ENCODE results near the gene CHCHD6.

The CHCHD6 gene

DNA sequence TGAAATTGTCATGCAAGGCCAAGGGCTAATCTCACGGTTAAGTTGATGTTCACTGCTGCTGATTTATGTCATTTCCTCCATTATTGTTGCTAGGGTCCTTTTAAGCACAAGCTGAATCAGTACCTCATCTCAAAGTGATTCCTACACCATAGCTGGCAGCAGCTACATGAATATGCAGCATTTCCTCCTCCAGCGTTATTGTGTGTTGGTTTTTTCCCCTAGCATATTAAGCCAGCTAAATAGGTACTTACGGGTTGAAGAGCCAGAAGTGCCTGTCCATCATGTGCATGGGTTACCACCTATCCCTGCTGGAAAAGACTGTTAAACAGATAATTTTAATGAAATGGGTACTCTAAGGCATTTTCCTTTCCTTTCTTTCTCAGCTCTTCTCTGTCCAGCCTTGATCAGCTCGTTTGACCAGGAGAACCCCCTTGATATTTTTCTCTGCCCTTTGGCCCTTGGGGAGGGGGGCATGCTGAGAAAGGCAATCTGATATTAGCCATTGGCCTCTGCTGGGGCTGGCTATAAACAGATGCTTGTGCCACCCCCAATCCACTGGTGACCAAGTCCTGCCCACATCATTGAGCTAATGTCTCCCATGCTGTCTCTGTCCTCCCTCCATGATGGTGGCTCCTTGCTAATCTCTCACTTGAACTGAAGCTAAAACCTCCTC is 163.3 kb downstream of the CHCHD6 start:
- no peak for DNase-seq

DNA sequence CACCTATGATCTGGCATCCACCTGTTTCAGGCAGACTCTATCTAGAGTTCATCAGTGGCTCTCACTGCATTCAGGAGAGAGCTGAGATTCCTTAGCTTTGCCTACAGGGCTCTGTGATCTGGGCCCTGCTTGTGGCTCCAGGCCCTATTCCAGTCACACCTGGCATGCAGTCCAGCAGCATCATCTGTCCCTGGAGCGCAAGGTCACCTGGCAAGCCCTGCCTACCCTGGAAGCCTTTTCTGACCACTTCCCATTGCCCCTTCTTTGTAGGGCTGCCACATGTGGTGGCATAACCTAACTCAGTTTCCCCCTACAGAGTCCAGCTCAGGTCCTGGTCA is 163.8 kb downstream of the CHCHD6 start:
- DNase-seq, result no peak

DNA sequence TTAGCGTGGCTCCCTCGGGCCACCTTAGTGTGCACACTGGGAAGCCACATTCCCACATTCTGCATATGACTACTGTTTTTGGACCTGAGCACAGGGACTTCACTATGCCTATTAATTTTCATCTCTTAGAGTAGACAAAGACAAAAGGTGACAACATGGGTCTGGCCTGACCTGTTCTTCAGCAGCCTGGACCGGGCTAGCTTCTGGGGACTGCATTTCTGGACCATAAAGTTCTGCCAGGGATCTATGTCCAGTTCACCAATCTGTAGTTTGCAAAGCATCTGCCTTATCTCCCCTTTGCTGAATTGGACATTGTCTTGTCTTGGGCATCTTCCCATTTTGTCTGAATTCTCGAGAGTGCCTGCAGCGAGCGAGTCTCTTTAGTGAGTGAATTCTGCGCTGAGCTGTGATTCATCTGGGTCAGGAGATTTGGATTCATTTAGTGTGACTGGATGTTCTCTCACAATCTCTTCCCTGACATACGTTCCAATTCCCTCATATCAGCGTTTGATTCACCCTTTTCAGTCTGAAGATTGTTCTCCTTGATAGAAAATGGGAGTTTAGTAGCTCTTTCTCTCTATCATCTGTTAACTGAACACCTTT is 166.7 kb downstream of the CHCHD6 start:
- no peak for DNase-seq

DNA sequence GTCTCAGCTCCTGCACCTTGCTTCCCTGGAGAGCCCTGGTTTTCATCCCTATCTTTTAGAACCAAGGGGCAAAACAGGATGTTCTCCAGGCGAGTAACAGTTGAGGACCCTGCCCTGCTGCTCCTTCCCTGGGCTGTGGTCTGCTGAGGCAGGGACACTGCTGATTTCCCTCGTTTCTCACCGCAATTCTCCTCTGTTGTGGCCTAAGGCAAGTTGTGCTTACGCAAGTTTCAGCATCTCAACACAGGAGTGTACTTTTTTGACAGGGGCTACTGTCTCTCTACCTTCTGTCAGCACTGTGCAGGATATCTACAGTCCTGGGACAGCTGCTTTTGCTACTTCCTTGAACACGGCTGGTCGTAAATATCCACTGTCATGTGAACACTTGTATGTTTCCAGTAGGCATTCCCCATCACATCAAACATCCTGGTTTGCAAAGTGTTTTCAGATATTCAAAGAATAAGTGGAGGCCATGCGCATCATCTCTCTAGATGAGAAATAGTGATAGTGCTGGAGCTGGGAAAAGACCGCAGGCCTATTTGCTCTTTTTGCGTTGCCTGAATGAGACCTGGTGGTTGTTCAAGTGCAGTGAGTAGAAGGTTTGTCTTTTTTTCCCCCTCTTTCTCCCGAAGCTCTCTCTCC is 168.8 kb downstream of the CHCHD6 start:
- DNase-seq, result no peak

DNA sequence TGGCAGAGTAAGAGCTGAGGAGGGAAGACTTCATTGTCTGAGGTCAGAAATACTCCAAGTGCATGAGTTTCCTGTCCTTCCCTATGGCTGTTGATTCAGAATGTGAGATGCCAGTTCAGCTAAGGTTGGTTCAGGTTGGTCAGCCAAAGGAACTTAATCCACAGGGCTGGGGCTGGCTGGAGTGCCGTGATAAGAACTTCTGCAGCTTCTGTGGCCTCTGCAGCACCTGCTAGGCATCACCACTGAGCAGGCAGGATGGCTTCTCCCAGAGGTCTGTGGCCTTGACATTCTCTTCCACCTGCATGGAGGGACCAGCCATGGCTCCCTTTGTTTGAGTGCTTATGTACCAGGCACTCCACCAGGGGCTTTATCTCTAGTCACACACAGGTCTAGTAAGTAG is 169.4 kb downstream of the CHCHD6 start:
- no peak for DNase-seq

DNA sequence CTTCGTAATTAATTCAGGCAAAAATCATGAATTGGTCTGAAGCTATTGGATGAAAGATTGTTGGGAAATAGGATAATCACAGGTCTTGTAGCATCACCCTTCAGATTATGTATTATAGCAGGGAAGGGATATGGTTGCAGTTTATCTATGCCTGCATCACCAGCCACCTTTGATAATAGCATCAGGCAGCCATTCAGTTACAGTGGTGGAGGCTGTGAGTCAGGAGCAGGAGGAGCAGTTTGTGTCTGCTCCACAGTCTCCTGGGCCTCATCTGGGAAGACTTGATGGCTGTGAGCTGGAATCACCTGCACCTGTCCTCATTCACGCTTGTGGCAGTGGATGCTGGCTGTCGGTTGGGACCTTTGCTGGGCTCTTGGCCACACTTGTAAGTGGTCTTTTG is 174.6 kb downstream of the CHCHD6 start:
- no peak for DNase-seq

DNA sequence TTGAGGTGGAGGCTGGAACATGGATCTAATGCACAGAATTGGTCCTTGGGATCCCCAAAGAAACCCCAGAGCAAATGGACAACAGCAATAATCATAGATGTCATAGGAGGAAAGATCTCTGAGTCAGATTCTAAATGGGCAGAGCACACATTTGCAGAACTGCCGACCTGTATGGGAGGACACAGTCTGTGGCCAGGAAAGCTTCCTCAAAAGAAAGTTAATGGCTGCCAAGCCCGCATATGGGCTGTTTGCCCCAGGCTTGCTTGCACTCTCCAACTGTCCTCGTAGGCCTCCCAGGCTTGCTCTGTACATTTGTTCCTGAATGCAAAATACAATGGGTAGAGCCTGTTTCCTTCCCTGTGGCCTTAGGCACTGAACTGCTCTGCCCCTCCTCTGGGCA is 176.9 kb downstream of the CHCHD6 start:
- DNase-seq, result no peak

DNA sequence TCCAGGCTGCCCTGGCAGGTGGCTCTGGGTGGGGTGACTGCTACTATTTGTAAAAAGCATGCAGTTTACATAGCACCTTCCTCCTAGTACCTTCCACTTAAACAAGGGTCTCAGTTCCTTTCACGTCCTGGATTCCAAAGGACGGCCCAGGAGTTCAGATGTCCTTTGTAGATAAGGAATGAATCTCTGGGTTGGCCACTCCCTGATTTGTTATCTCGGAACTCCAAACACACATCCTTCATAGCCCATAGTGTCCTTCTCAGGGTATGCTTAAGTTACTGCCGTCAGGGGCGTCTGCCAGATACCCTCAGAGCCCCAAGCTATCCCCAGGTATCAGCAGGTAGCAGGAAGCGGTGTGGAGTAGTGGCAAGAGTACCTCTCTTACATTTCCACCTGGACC is 177.8 kb downstream of the CHCHD6 start:
- DNase-seq, result no peak

DNA sequence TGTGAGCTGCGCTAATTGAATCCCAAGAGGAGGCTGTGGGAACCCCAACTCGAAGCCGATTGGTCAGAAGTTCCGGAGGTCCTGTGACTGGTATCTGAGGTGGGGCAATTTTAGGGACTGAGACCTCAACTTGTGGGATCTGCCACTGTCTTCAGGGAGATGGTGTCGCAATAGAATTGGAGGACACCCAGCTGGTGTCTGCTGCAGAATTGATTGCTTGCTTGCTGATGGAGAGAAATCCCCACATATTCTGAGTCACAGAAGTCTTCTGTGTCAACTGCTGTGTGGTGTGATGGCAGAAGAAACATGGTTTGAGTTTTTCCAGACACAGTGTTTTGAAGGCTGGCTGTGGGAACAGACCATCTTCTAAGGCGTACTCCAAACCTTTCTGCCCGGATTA is 179.2 kb downstream of the CHCHD6 start:
- no peak for DNase-seq

DNA sequence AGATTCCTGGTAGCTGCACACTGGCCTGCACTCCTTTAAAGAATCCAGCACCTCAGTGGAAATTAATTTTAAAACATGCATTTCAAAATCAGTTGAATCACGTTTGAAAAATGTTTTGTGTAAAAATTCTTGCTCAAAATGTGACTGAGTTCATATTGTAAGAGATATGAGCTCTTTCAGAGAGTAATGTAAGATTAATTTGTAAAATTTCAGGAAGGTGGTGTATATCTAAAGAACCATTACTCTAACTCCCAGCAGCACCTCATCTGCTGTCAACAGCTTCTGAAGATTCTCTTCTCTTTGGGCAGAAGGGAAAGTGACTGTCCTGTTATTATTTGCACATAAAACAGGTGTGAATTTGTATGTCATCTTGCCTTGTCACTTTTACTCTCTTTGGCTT is 181.4 kb downstream of the CHCHD6 start:
- no peak for DNase-seq

DNA sequence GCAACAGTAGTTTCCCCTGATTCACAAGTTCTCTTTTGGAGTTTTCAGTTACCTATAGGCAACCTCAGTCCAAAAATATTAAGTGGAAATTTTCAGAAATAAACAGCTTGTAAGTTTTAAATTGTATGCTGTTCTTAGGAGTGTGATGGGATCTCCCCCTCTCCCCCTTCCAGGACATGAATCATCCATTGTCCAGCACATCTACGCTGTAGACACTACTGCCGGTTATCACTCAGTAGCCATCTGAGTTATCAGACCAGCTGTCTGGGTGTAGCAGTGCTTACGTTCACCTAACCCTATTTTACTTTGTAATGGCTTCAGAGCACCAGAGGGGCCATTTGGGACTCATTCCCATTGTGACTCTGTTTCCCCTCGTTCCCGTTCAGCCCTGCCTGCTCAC is 182.2 kb downstream of the CHCHD6 start:
- DNase-seq, result no peak

DNA sequence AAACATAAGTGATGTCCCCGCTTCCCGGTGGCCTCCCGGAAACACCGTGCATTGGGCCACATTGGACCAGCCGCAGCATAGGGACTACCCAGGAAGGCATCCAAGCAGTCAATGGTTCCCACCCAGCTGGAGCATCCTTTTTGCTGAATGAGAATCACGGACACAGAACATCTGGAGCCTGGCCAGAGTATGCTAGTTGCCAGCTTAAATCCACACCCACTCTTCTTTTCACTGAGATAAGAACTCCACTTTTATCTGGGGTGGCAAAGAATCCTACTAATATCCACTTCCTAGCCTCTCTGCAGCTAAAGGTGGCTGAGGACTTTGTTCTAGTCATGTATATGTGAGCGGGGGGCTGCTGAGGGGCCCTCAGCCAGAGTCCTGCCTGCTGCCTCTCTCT is 183.6 kb downstream of the CHCHD6 start:
- DNase-seq, result no peak

DNA sequence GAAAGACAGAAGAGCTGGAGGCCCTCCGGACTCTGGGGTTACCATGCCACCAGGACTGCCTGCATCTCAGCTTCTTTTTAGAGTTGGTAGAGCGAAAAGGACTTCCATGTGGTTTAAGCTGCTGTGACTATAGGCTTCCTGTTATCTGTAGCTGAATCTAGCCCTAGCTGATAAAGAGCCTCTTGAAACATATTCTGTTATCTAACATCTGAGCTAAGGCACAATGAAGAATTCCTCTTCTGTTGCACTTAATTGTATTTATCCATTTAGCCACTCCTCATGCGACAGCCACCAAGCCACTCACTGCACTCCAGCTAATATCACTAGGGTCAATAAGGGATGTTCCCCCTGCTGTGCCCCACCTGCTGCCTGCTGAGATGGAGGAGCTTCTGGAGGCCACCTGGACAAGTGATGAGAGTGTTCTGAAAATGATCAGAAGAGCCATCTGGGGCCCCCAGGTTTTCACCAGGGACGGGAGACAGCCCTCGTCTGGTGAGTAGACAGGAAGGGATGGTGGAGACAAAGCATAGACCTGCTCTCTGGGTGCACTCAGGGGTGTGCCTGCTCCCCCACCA is 184.2 kb downstream of the CHCHD6 start:
- no peak for DNase-seq

DNA sequence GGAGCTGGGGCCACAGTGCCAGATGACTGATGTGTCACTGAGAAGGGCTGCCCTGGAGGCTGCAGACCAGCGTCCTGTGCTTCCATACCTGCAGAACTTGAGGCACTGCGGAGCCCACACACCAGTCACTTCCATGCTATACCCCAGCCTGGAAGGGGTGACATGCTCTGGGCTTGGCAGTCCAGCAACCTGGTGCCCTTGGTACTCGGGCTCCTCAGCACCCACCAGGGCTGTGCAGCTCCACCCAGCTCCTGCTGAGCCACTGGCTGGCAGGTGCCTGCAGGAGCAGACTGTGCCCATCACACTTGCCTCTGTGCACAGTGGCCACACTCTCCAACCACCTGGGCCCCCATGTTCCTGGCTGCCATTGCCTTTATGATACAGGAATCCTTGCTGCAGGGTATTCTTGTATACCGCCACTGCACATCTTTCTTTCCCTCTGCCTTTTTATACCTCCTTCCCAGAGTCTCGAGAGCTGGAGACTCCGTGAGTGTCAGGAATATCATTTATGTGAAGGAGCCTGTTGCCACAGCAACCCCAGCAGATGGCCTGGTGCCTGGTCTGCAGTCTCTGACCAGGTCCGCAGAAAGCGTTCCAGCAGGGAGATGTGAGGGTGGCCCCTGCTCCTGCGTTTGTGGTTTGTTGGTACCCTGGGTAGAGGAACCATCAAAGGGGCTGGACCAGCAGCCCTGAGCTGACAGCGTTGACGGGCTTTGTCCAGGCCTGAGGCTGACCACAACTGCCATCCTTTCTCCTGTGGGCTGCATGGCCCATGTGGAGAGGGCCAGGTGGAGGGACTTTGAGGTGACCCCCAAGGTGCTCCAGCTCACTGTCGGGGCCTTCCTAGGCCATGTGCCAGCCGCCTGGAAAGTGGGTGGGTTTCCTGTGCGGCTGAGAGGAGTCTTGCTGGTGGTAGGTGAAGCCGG is 185.5 kb downstream of the CHCHD6 start:
- DNase-seq, result no peak

DNA sequence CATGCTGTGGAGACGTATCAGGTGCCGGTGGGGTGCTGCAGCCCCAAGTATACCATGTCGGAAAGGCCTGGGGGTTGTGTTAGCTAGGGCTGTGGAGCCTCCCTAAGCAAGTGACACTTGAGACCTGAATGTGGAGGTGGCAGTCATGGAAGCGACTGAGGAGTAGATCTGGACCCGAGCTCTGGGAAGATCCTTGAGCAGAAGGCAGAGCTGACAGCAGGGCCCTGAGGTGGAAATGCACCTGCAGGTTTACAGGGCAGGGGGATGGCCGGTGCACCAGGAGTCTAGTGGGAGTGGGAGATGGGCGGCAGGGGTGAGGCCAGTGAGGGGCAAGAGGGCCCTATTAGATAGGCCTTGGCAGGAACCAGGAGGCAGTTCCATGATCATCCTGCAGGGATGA is 187.1 kb downstream of the CHCHD6 start:
- no peak for DNase-seq

DNA sequence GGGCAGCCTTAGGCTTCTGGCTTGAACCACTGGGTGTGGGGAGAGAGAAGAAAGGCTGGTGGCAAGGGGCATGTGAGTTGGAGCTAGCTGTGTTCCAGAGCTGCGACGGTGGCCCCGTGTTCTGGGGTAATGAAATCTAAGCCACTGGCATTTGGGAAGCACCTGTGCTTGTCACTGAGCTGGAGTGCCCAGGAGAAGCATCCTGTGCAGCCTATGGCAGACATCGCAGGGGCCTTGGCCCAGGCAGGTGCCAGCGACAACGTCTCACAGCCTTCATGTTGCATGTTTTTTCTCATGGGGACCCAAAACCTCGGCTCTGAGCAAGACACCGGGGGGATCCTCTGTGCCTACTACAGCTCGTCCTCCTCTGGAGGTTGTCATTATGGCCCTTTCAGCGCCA is 187.8 kb downstream of the CHCHD6 start:
- no peak for DNase-seq

DNA sequence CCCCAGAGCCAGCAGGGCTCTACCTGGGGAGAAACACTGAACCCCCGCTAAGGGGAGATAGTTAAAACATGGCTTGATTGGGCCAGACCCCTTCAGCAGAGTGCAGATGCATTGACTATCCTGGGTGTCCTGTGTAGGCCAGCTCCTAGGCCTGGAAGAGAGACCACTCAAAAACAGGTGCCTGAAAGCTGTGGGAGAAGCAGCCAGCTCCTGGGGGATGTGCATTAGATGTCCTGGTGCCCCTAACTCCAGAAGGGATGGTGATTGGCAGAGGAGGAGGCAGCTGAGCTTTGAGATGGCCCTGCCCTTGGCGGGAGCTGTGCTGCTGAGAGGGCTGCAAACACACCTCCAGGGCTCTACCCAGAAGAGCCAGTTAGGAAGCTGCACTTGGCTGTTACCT is 189.6 kb downstream of the CHCHD6 start:
- DNase-seq, result no peak

DNA sequence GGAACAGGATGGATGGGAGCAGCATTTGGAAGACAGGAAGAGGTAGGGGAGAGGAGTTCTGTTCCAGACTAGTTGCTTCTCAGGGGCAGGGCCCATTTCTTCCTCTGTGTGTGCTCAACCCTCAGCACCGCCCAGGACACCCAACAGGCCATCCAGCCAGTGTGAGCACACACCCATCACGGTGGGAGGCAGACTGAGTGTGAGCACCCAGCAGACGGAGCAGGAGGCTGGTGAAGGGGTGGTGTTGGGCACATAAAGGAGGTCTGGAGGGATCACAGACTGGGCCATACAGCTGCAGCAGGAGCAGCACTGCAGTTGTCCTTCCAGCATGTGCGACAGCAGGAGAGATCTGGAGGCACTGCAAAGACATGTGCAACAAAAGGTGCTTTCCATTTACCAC is 190.4 kb downstream of the CHCHD6 start:
- DNase-seq, result no peak

DNA sequence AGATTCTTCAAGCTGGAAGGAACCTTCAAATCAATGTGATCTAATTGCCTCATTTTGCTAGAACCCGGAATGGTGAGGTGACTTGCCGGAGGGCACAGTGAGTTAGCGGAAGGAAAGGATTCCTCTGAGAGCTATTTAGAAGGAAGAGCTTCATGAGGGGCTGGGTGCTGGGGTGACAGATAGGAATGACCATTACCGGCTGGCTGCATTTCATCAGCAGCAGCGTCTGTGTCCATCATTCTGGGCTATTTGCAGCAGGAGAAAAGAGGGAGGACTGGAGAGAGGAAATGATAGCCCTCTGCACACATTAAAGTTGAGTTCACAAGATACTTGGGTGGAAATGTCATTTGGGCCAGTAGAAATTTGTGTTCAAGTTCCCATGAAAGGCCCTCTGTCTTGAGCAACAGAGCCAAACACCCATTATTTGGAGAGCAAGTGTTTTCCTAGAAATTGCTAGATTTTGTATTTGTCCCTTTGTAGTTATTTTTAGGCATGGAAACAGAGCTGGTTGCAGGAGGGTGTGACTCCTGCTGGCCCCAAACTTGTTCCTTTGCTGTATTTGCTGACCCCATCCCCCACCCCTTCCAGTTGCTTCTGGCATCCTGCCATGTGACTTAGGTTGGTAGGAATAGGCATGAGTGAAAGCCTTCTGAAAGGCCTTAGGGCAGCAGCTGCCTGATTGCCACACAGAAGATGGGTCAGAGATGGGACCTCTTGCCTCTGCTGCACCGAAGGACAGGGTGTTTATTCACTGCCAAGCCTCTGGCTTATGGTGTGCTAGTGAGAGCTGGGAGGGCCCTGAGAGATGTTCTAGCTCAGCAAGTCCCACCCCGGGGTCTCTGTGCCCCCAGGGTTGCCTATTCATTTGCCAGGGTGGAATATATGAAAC is 191.4 kb downstream of the CHCHD6 start:
- no peak for DNase-seq

DNA sequence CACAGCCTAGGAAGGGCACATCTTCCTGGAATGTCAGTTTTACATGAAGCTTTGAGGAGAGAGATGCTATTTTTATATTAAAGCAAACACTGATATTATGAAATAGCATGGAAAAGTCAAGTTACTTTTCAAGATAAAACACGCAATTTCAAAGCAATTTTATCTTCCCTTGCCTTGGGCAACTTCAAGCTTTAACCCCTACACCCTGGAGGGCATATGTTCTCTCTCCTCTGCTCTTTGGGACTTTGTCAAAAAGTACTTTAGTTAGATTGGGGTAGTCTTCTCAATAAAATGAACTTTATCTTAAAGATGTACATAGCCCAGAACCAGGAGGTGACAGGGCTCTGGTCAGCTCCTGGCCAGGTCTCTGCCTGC is 192.0 kb downstream of the CHCHD6 start:
- DNase-seq, result no peak

DNA sequence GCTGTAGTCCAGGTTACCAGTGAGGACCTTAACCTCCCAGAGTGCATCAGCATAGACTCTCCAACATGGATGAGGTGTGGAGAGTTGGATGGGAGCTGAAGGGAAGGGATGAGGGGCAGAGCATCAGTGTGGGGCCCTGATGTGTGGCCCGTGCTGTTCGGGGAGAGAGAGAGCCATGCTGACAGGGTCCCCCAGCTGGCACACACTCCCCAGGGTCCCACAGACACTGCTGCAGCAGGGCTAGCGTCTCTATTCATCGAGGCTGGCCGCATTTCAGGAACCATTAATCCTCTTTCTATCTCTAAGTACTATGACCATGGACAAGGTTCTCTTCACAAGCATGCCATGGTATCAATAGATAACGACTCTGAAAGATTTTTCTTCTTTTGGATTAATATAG is 192.9 kb downstream of the CHCHD6 start:
- DNase-seq, result no peak

DNA sequence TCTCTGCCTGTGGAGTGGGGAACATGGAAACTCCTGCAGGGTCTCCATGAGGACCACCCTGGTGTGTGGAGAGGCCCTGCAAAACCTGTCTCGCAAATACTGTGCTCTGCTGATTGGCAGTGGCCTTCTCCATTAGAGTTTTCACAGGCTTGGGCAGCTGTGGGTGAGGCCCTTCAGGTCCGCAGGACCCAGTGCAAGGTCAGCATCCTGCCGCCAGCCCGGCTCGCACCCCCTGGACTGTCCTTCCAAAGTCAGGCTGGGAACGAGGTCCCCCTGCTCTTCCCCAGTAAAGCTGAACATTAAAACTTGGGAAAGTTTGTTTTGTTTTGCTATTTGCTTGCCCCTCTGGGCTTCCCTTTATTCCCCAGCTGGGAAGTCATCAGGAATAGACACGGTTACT is 193.9 kb downstream of the CHCHD6 start:
- no peak for DNase-seq
